Right lung (tissue), 10 donors: ENCODE data around the gene SUPT16H. TPM values are rescaled to one million over a fixed set of nuclear protein-coding genes. Genes with fewer than 3 reads are reported as not detected.
A peak's percentile ranks its signal among the peaks of the same experiment; 100 is the strongest.

Experiments
- DNase-seq, 2 donors: peaks; one replicate each; pipeline ENCODE4 v3.0.0-alpha.2; 2013
- long read RNA-seq, 8 donors: transcript quantifications; one replicate each; lab custom pipeline, GENCODE V29; 2026
- polyA plus RNA-seq, 5 donors: library from polyadenylated mRNA; unstranded; fragments of 120-200 nt; gene quantifications; one replicate each; pipeline versions ENCODE4 v1.2.1 to v1.2.3, GENCODE V29; 2013; ENCODE audit warnings: inconsistent platforms in 1 of 5, low replicate concordance in 1 of 5; ENCODE audit not compliant: insufficient read length in 5 of 5, insufficient read depth in 1 of 5

SUPT16H gene
- 100 to 1,000 TPM in 4 of 5 donors, 10 to 100 TPM in 1; 98.8 to 146 (median 131) TPM for polyA plus RNA-seq
- long read RNA-seq, donor 1, full-length matches to known transcripts: 17 of 57 reads
- long read RNA-seq, donor 1, partial matches to known transcripts: 40 of 57 reads
- long read RNA-seq, donor 1, other reads (novel, unspliced or antisense): 0 of 57 reads
- long read RNA-seq, donor 2, full-length matches to known transcripts: 13 of 28 reads
- long read RNA-seq, donor 2, partial matches to known transcripts: 15 of 28 reads
- long read RNA-seq, donor 2, other reads (novel, unspliced or antisense): 0 of 28 reads
- long read RNA-seq, donor 3, full-length matches to known transcripts: 7 of 30 reads
- long read RNA-seq, donor 3, partial matches to known transcripts: 23 of 30 reads
- long read RNA-seq, donor 3, other reads (novel, unspliced or antisense): 0 of 30 reads
- long read RNA-seq, donor 4, full-length matches to known transcripts: 7 of 28 reads
- long read RNA-seq, donor 4, partial matches to known transcripts: 21 of 28 reads
- long read RNA-seq, donor 4, other reads (novel, unspliced or antisense): 0 of 28 reads
- long read RNA-seq, donor 5, full-length matches to known transcripts: 11 of 75 reads
- long read RNA-seq, donor 5, partial matches to known transcripts: 64 of 75 reads
- long read RNA-seq, donor 5, other reads (novel, unspliced or antisense): 0 of 75 reads
- long read RNA-seq, donor 6, full-length matches to known transcripts: 11 of 44 reads
- long read RNA-seq, donor 6, partial matches to known transcripts: 33 of 44 reads
- long read RNA-seq, donor 6, other reads (novel, unspliced or antisense): 0 of 44 reads
- long read RNA-seq, donor 7, full-length matches to known transcripts: 19 of 76 reads
- long read RNA-seq, donor 7, partial matches to known transcripts: 57 of 76 reads
- long read RNA-seq, donor 7, other reads (novel, unspliced or antisense): 0 of 76 reads
- long read RNA-seq, donor 8, full-length matches to known transcripts: 3 of 20 reads
- long read RNA-seq, donor 8, partial matches to known transcripts: 17 of 20 reads
- long read RNA-seq, donor 8, other reads (novel, unspliced or antisense): 0 of 20 reads

- DNase-seq: peak; percentile 94 to 96
Observed at GRCh38 chr14:21383848-21384493, at the start of gene SUPT16H. SUPT16H (minus strand) TSS chr14:21384019; CDS start chr14:21383927, 92 bp downstream.

GRCh38 chr14:21431126-21431525, 47.3 kb upstream of the SUPT16H start:
- no peak for DNase-seq

- no peak for DNase-seq
Observed at GRCh38 chr14:21428930-21429329, 45.1 kb upstream of the SUPT16H start.

- no peak for DNase-seq
Observed at GRCh38 chr14:21426692-21427091, 42.9 kb upstream of the SUPT16H start.

- DNase-seq: no peak
Observed at GRCh38 chr14:21419528-21419927, 35.7 kb upstream of the SUPT16H start.

GRCh38 chr14:21415329-21415728, 31.5 kb upstream of the SUPT16H start:
- no peak for DNase-seq

GRCh38 chr14:21414137-21414631, 30.4 kb upstream of the SUPT16H start:
- DNase-seq: no peak

- no peak for DNase-seq
Observed at GRCh38 chr14:21408147-21408546, 24.3 kb upstream of the SUPT16H start.

GRCh38 chr14:21406213-21406612, 22.4 kb upstream of the SUPT16H start:
- DNase-seq: no peak

- DNase-seq: no peak
Observed at GRCh38 chr14:21405097-21405496, 21.3 kb upstream of the SUPT16H start.

- DNase-seq: no peak
Observed at GRCh38 chr14:21399311-21399870, 15.6 kb upstream of the SUPT16H start.

- no peak for DNase-seq
Observed at GRCh38 chr14:21398901-21399300, 15.1 kb upstream of the SUPT16H start.

GRCh38 chr14:21395450-21395849, 11.6 kb upstream of the SUPT16H start:
- DNase-seq: no peak

- DNase-seq: no peak
Observed at GRCh38 chr14:21385188-21385904, 1.5 kb upstream of the SUPT16H start.

- no peak for DNase-seq
Observed at GRCh38 chr14:21384494-21384851, 654 bp upstream of the SUPT16H start.

GRCh38 chr14:21382886-21383847, 652 bp downstream of the SUPT16H start:
- DNase-seq: peak; percentile 16 to 25

GRCh38 chr14:21382095-21382494, 1.7 kb downstream of the SUPT16H start:
- no peak for DNase-seq

- no peak for DNase-seq
Observed at GRCh38 chr14:21379338-21379737, 4.5 kb downstream of the SUPT16H start.

- no peak for DNase-seq
Observed at GRCh38 chr14:21373980-21374379, 9.8 kb downstream of the SUPT16H start.
